ENCODE results near the gene LIMS1. TPM values are rescaled to one million over a fixed set of nuclear protein-coding genes. Genes with fewer than 3 reads are reported as not detected.
"Not testable (repeated sequence)": the region's sequence is repeated elsewhere in the genome, so short reads cannot be mapped to it uniquely, and the experiment has no call there.

LIMS1 gene
- total RNA-seq, 1 experiment from 2014 or later: 56.1 TPM

GRCh38 chr2:108632332-108633160, 98.3 kb downstream of the LIMS1 start:
- no peak for DNase-seq (ENCODE audit: low read depth)

- no peak for DNase-seq (ENCODE audit: low read depth)
Observed at GRCh38 chr2:108633409-108633808, 99.1 kb downstream of the LIMS1 start.

- DNase-seq (ENCODE audit: low read depth): no peak
Observed at GRCh38 chr2:108634011-108634410, 99.7 kb downstream of the LIMS1 start.

- no peak for DNase-seq (ENCODE audit: low read depth)
Observed at GRCh38 chr2:108634576-108635160, 100.4 kb downstream of the LIMS1 start.

- no peak for DNase-seq (ENCODE audit: low read depth)
Observed at GRCh38 chr2:108635630-108636354, 101.5 kb downstream of the LIMS1 start.

GRCh38 chr2:108637304-108637669, 103.0 kb downstream of the LIMS1 start:
- peak; percentile 91 for DNase-seq (ENCODE audit: low read depth)

- peak; percentile 89 for DNase-seq (ENCODE audit: low read depth)
Observed at GRCh38 chr2:108640731-108641130, 106.5 kb downstream of the LIMS1 start.

GRCh38 chr2:108641756-108642155, 107.5 kb downstream of the LIMS1 start:
- DNase-seq (ENCODE audit: low read depth): no peak

- DNase-seq (ENCODE audit: low read depth): no peak
Observed at GRCh38 chr2:108643261-108643849, 109.1 kb downstream of the LIMS1 start.

GRCh38 chr2:108643862-108644261, 109.6 kb downstream of the LIMS1 start:
- not testable (repeated sequence) for DNase-seq (ENCODE audit: low read depth)

- not testable (repeated sequence) for DNase-seq (ENCODE audit: low read depth)
Observed at GRCh38 chr2:108644446-108644845, 110.2 kb downstream of the LIMS1 start.

- not testable (repeated sequence) for DNase-seq (ENCODE audit: low read depth)
Observed at GRCh38 chr2:108648796-108649195, 114.5 kb downstream of the LIMS1 start.

- DNase-seq (ENCODE audit: low read depth): not testable (repeated sequence)
Observed at GRCh38 chr2:108650465-108650864, 116.2 kb downstream of the LIMS1 start.

- not testable (repeated sequence) for DNase-seq (ENCODE audit: low read depth)
Observed at GRCh38 chr2:108651468-108651867, 117.2 kb downstream of the LIMS1 start.

GRCh38 chr2:108652187-108652931, 118.1 kb downstream of the LIMS1 start:
- DNase-seq (ENCODE audit: low read depth): peak; percentile 97

- DNase-seq (ENCODE audit: low read depth): peak; percentile 60
Observed at GRCh38 chr2:108653425-108653824, 119.2 kb downstream of the LIMS1 start.

GRCh38 chr2:108653849-108654248, 119.6 kb downstream of the LIMS1 start:
- DNase-seq (ENCODE audit: low read depth): peak; percentile 55

GRCh38 chr2:108654521-108655125, 120.4 kb downstream of the LIMS1 start:
- DNase-seq (ENCODE audit: low read depth): peak; percentile 53

- not testable (repeated sequence) for DNase-seq (ENCODE audit: low read depth)
Observed at GRCh38 chr2:108655270-108655669, 121.0 kb downstream of the LIMS1 start.

- not testable (repeated sequence) for DNase-seq (ENCODE audit: low read depth)
Observed at GRCh38 chr2:108656282-108656681, 122.0 kb downstream of the LIMS1 start.

- DNase-seq (ENCODE audit: low read depth): not testable (repeated sequence)
Observed at GRCh38 chr2:108657517-108657916, 123.2 kb downstream of the LIMS1 start.
